ENCODE measurements around the gene RAE1. TPM values are rescaled to one million over a fixed set of nuclear protein-coding genes. Genes with fewer than 3 reads are reported as not detected.

The RAE1 gene
- polyA plus RNA-seq, 1 donor, result 22.9 TPM

Other genes with a start within 250 kb of the RAE1 start
- 3.4 TPM for gene BMP7, start 84.6 kb upstream of the RAE1 start, polyA plus RNA-seq (ENCODE audit: insufficient read length)
- gene SPO11, start 21.5 kb upstream of the RAE1 start, polyA plus RNA-seq (ENCODE audit: insufficient read length), result not detected
- gene RBM38, start 40.1 kb downstream of the RAE1 start, polyA plus RNA-seq (ENCODE audit: insufficient read length), result 61.8 TPM
- 0.22 TPM for gene CTCFL, start 173.9 kb downstream of the RAE1 start, polyA plus RNA-seq (ENCODE audit: insufficient read length)
- 0.24 TPM for gene PCK1, start 209.9 kb downstream of the RAE1 start, polyA plus RNA-seq (ENCODE audit: insufficient read length)